H1 (cell line): Measurements from ENCODE around the gene ONECUT3. TPM values are rescaled to one million over a fixed set of nuclear protein-coding genes. Genes with fewer than 3 reads are reported as not detected.

Source experiments
- CTCF ChIA-PET: fragments of 300-600 bp; sonication (Branson Sonifier 250); formaldehyde crosslinking; loops from one replicate; lab custom pipeline; 2021; ENCODE audit not compliant: partially characterized antibody; lab: Charles Lee
- POLR2A ChIA-PET: fragments of 300-600 bp; sonication (Branson Sonifier 250); formaldehyde crosslinking; loops from one replicate; lab custom pipeline; 2021; ENCODE audit warnings: inconsistent platforms; ENCODE audit not compliant: partially characterized antibody; lab: Charles Lee
- DNase-seq, 2 experiments: peaks; one replicate each; pipeline versions ENCODE4 v3.0.0 to v3.0.0-alpha.2; 2010 to 2022; ENCODE audit warnings: low spot score in 2 of 2, low read depth in 1 of 2, mixed read lengths in 1 of 2
- FAIRE-seq: peaks from 2 replicates; lab custom pipeline; 2011; peaks lifted over from hg19 to GRCh38; lab: Jason Lieb, UNC
- H2AFZ ChIP-seq: 2 replicates; pipeline ENCODE4 v1.8.1; 2012; ENCODE audit warnings: low read length, inconsistent platforms
- H2AK5ac ChIP-seq: 2 replicates; pipeline ENCODE4 v1.6.1; 2013; ENCODE audit warnings: low read depth, low read length
- H2BK120ac ChIP-seq: replicated peaks from 2 replicates; pipeline ENCODE3; 2013; ENCODE audit warnings: low read depth, low read length, inconsistent platforms
- H2BK12ac ChIP-seq: 2 replicates; pipeline ENCODE4 v1.6.1; 2013; ENCODE audit warnings: low read depth, low read length
- H2BK15ac ChIP-seq: 2 replicates; pipeline ENCODE4 v1.6.1; 2013; ENCODE audit warnings: low read length
- H2BK20ac ChIP-seq: 2 replicates; pipeline ENCODE4 v1.6.1; 2013; ENCODE audit warnings: low read length
- H2BK5ac ChIP-seq: 2 replicates; pipeline ENCODE4 v1.6.1; 2013; ENCODE audit warnings: low read depth, low read length
- H3K14ac ChIP-seq: 2 replicates; pipeline ENCODE4 v1.6.1; 2013; ENCODE audit warnings: inconsistent platforms; ENCODE audit not compliant: insufficient read length
- H3K18ac ChIP-seq: 2 replicates; pipeline ENCODE4 v1.6.1; 2013; ENCODE audit warnings: low read length; ENCODE audit errors: extremely low read depth
- H3K23ac ChIP-seq: 2 replicates; pipeline ENCODE4 v1.6.1; 2013; ENCODE audit warnings: inconsistent platforms; ENCODE audit not compliant: insufficient read length
- H3K23me2 ChIP-seq: 2 replicates; pipeline ENCODE4 v1.6.1; 2013; ENCODE audit warnings: low read depth, low read length
- H3K27ac ChIP-seq: 2 replicates; pipeline ENCODE4 v1.6.1; 2011; ENCODE audit warnings: low read depth, low read length, inconsistent platforms
- H3K27me3 ChIP-seq, 4 experiments: replicated peaks in 1 of 4; 1 replicate in 1 of 4; 2 replicates in 3 of 4; pipeline versions ENCODE4 v1.6.1 to v1.8.1; 2011 to 2013; ENCODE audit warnings: low read length in 3 of 4, mild to moderate bottlenecking in 3 of 4, inconsistent platforms in 2 of 4, mixed read lengths in 2 of 4, moderate library complexity in 1 of 4; ENCODE audit not compliant: control insufficient read depth in 3 of 4, insufficient read depth in 3 of 4; ENCODE audit errors: extremely low read depth in 1 of 4
- H3K36me3 ChIP-seq, 4 experiments: 2 replicates each; pipeline versions ENCODE4 v1.6.1 to v1.8.1; 2011 to 2013; ENCODE audit warnings: mild to moderate bottlenecking in 4 of 4, low read length in 3 of 4, moderate library complexity in 2 of 4, control low read depth in 1 of 4, inconsistent platforms in 1 of 4; ENCODE audit not compliant: insufficient read depth in 4 of 4, control insufficient read depth in 2 of 4
- H3K4ac ChIP-seq: replicated peaks from 2 replicates; pipeline ENCODE3; 2013; ENCODE audit warnings: low read length, low read depth, mixed read lengths, inconsistent platforms; ENCODE audit not compliant: insufficient read length
- H3K4me1 ChIP-seq, 4 experiments: replicated peaks in 1 of 4; 1 replicate in 1 of 4; 2 replicates in 3 of 4; pipeline versions ENCODE4 v1.6.1 to v1.8.1; 2011 to 2013; ENCODE audit warnings: low read length in 3 of 4, inconsistent platforms in 2 of 4, mixed read lengths in 1 of 4; ENCODE audit not compliant: insufficient read depth in 4 of 4, control insufficient read depth in 3 of 4
- H3K4me2 ChIP-seq, 2 experiments: 2 replicates each; pipeline versions ENCODE4 v1.6.1 to v1.8.1; 2011 to 2013; ENCODE audit warnings: low read depth in 2 of 2, low read length in 2 of 2, control low read depth in 1 of 2, inconsistent platforms in 1 of 2, mild to moderate bottlenecking in 1 of 2; ENCODE audit not compliant: insufficient read depth in 1 of 2
- H3K4me3 ChIP-seq, 4 experiments: fragments of 200-600, 300-600 bp in 1 of 4; sonication (generic), shearing (Covaris generic), sonication (Bioruptor Twin) in 1 of 4; 2 replicates each; pipeline versions ENCODE4 v1.5.1 to v1.8.1; 2011 to 2016; ENCODE audit warnings: low read length in 4 of 4, low read depth in 3 of 4, control low read depth in 2 of 4, inconsistent platforms in 2 of 4, mild to moderate bottlenecking in 2 of 4, mixed read lengths in 1 of 4, moderate library complexity in 1 of 4; ENCODE audit not compliant: insufficient read depth in 2 of 4; ENCODE audit errors: extremely low read depth in 1 of 4
- H3K56ac ChIP-seq: replicated peaks from 2 replicates; pipeline ENCODE3; 2013; ENCODE audit warnings: low read depth, mild to moderate bottlenecking, mixed read lengths, low read length, inconsistent platforms; ENCODE audit not compliant: insufficient read length
- H3K79me1 ChIP-seq: 2 replicates; pipeline ENCODE4 v1.6.1; 2013; ENCODE audit warnings: low read depth, low read length, control low read depth
- H3K79me2 ChIP-seq, 2 experiments: 2 replicates each; pipeline versions ENCODE4 v1.6.1 to v1.8.1; 2012 to 2013; ENCODE audit warnings: low read length in 2 of 2, mild to moderate bottlenecking in 2 of 2, inconsistent platforms in 1 of 2; ENCODE audit not compliant: insufficient read depth in 2 of 2, control insufficient read depth in 1 of 2
- H3K9ac ChIP-seq, 4 experiments: replicated peaks in 1 of 4; 1 replicate in 1 of 4; 2 replicates in 3 of 4; pipeline versions ENCODE4 v1.6.1 to v1.8.1; 2011 to 2013; ENCODE audit warnings: low read depth in 3 of 4, low read length in 3 of 4, control low read depth in 2 of 4, mild to moderate bottlenecking in 2 of 4, moderate library complexity in 2 of 4, inconsistent platforms in 1 of 4; ENCODE audit errors: extremely low read depth in 1 of 4
- H3K9me3 ChIP-seq, 2 experiments: 2 replicates each; pipeline versions ENCODE4 v1.6.1 to v1.8.1; 2012 to 2013; ENCODE audit warnings: mild to moderate bottlenecking in 2 of 2, moderate library complexity in 2 of 2, control low read depth in 1 of 2, inconsistent platforms in 1 of 2, low read depth in 1 of 2, low read length in 1 of 2, mixed read lengths in 1 of 2; ENCODE audit not compliant: insufficient read depth in 2 of 2
- H4K20me1 ChIP-seq, 2 experiments: replicated peaks in 1 of 2; 2 replicates each; pipeline versions ENCODE3 to v1.8.1; 2011 to 2013; ENCODE audit warnings: inconsistent platforms in 2 of 2, low read length in 2 of 2, mild to moderate bottlenecking in 1 of 2; ENCODE audit not compliant: insufficient read depth in 2 of 2, control insufficient read depth in 1 of 2
- H4K5ac ChIP-seq: 2 replicates; pipeline ENCODE4 v1.6.1; 2013; ENCODE audit warnings: low read length, low read depth, mixed read lengths, inconsistent platforms; ENCODE audit not compliant: insufficient read length
- H4K8ac ChIP-seq: 2 replicates; pipeline ENCODE4 v1.8.0; 2013; ENCODE audit warnings: mild to moderate bottlenecking, moderate library complexity, low read length, inconsistent platforms; ENCODE audit not compliant: insufficient read depth; ENCODE audit errors: extremely low read depth
- H4K91ac ChIP-seq: replicated peaks from 2 replicates; pipeline ENCODE3; 2013; ENCODE audit warnings: low read length, mixed read lengths, inconsistent platforms; ENCODE audit not compliant: insufficient read length
- BACH1 ChIP-seq: IDR thresholded peaks from 2 replicates; pipeline ENCODE4 v1.6.1; 2012; ENCODE audit warnings: low read length, improper control_type of control experiment
- BCL11A ChIP-seq, 2 experiments: IDR thresholded peaks; one replicate each; pipeline ENCODE4 v1.6.1; 2011; ENCODE audit warnings: low read depth in 2 of 2, low read length in 2 of 2, mild to moderate bottlenecking in 2 of 2
- CBX8 ChIP-seq: fragments of 300-800, 300-1000 bp; sonication (generic); IDR thresholded peaks from 2 replicates; pipeline ENCODE4 v1.7.1; 2016; ENCODE audit warnings: low read depth, low read length, borderline replicate concordance
- CREB1 ChIP-seq: IDR thresholded peaks from 2 replicates; pipeline ENCODE4 v1.6.1; 2012; ENCODE audit warnings: inconsistent platforms
- GABPA ChIP-seq: IDR thresholded peaks from 2 replicates; pipeline ENCODE4 v1.6.1; 2011; ENCODE audit warnings: mild to moderate bottlenecking, low read length, moderate library complexity, borderline replicate concordance; ENCODE audit not compliant: insufficient read depth
- JUN ChIP-seq: IDR thresholded peaks from 2 replicates; pipeline ENCODE4 v1.6.1; 2011; ENCODE audit warnings: low read depth, mild to moderate bottlenecking, improper control_type of control experiment, low read length
- SAP30 ChIP-seq: fragments of 300-600 bp; sonication (generic); IDR thresholded peaks from 2 replicates; pipeline ENCODE4 v1.7.1; 2012; ENCODE audit warnings: low read length, moderate library complexity, mild to moderate bottlenecking, inconsistent platforms; ENCODE audit not compliant: insufficient read depth, insufficient replicate concordance
- SUZ12 ChIP-seq: fragments of 200-600 bp; sonication (generic); IDR thresholded peaks from 2 replicates; pipeline ENCODE4 v1.6.1; 2012; ENCODE audit warnings: mild to moderate bottlenecking, inconsistent platforms, low read length, moderate library complexity, mixed read lengths
- WGBS, 2 experiments: shearing (Covaris generic) in 1 of 2; methylation state at CpG; one replicate each; pipeline versions ENCODE4 v1.1.6 to v1.1.7; 2013 to 2015; ENCODE audit warnings: low lambda C conversion rate in 2 of 2, mixed read lengths in 2 of 2, inconsistent platforms in 1 of 2, low coverage in 1 of 2, missing lambda C conversion rate in 1 of 2; ENCODE audit not compliant: insufficient replicate concordance in 2 of 2, insufficient coverage in 1 of 2, insufficient read length in 1 of 2; ENCODE audit errors: extremely low coverage in 1 of 2, missing lambda C conversion rate in 1 of 2; 5-methylcytosine and 5-hydroxymethylcytosine counted together
- polyA plus RNA-seq, 7 experiments: library from polyadenylated mRNA; depleted of rRNA in 3 of 7; stranded (reverse) in 5 of 7; unstranded in 2 of 7; fragments of >200 nt in 5 of 7; fragments of 200-250 nt in 2 of 7; gene quantifications; 1 replicate in 5 of 7; 2 replicates in 1 of 7; 4 replicates in 1 of 7; pipeline versions ENCODE4 v1.2.1 to v1.2.3, GENCODE V29; 2011 to 2013; ENCODE audit warnings: missing spikeins in 2 of 7, mixed read lengths in 2 of 7
- total RNA-seq: library from RNA; stranded (reverse); fragmentation: NEBNext Ultra II Directional; extraction: Animal tissue kit (Norgen Biotek cat#: 25700); gene quantifications from 2 replicates; pipeline ENCODE4 v1.2.1, GENCODE V29; 2021

The ONECUT3 gene
- total and polyA plus RNA-seq, 2 of the 8 experiments (the other 6 are each of a cell fraction or from before 2014, with no cell fraction given) = not detected

DNA sequence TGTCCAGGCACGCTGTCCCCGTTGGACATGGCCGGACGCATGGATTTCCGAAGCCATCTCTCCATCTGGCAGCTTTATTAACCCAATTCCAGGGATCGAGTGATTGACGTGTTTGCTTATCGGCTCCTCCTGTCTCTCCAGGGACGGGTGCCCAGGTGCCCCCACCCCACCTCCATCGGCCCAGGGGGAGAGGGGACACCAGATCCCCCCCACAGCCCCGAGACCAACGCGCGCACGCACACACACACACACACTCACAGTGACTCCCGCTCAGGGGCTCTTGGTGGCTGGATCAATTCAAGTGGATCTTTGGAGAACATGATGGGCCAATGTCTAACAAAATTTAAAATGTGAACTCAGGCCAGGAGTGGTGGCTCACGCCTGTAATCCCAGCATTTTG lies 23.1 kb upstream of the ONECUT3 start:
- Histone ChIP-seq H3K27me3 (peaks cover 1 to 26% (median 17%) of the 10 kb centered on the region in 4 experiments; a peak in 6 of 7 replicates), H2BK20ac (no peak overlapping the region), H3K56ac (no peak overlapping the region), H2BK15ac (no peak overlapping the region), H3K4me2 (no peak overlapping the region), H4K8ac (no peak overlapping the region), H4K20me1 (peaks cover 0 to 7% of the 10 kb centered on the region in 2 experiments), H3K4ac (no peak overlapping the region), H3K36me3 (no peaks in the 10 kb centered on the region), H2BK120ac (no peak overlapping the region), H3K23ac (no peak overlapping the region), H3K4me3 (no peak overlapping the region), H3K79me2 (no peaks in the 10 kb centered on the region), H2AK5ac (no peak overlapping the region), H3K14ac (no peak overlapping the region), H3K23me2 (peaks cover 8% of the 10 kb centered on the region; the same call in 1 of the 2 replicates), H3K18ac (no peak overlapping the region), H2BK12ac (no peak overlapping the region), H4K5ac (no peak overlapping the region), H3K79me1 (no peaks in the 10 kb centered on the region), H2AFZ (no peak overlapping the region), H3K9me3 (no peaks in the 10 kb centered on the region), H2BK5ac (no peak overlapping the region), H3K4me1 (peaks cover 2 to 6% (median 4%) of the 10 kb centered on the region in 4 experiments; a peak in 6 of 7 replicates), H3K9ac (no peak overlapping the region), H4K91ac (no peak overlapping the region), H3K27ac (no peak overlapping the region)
- WGBS, 2 experiments = 85% methylated on average over 8 of the region's 17 CpGs; no CpG with 5 or more reads in 1 of the 2 experiments
- ChIA-PET POLR2A (no interaction called here), CTCF (interaction anchor here (1.6 to 4.1 kb wide), 3 partner anchors 36 to 59 kb away, joined by 5 to 18 read pairs (median 5); no protein-coding TSS in a partner anchor)
- no peak for DNase-seq
- TF ChIP-seq CBX8 = no peak
- TF ChIP-seq JUN = no peak
- no peak for TF ChIP-seq SUZ12
- TF ChIP-seq BACH1 = no peak
- no peak for TF ChIP-seq GABPA
- TF ChIP-seq SAP30 = no peak
- no peak for TF ChIP-seq CREB1
- no peak for TF ChIP-seq BCL11A (IDR thresholded peaks at IDR 0.05; ENCODE audit: low read depth in 2 of 2, low read length in 2 of 2)
- no peak for FAIRE-seq
